ENCODE results near the gene TBC1D22A. TPM values are rescaled to one million over a fixed set of nuclear protein-coding genes. Genes with fewer than 3 reads are reported as not detected.

TBC1D22A gene
- total RNA-seq, 2 experiments from 2014 or later, result 22.3 to 43.9 TPM

DNA sequence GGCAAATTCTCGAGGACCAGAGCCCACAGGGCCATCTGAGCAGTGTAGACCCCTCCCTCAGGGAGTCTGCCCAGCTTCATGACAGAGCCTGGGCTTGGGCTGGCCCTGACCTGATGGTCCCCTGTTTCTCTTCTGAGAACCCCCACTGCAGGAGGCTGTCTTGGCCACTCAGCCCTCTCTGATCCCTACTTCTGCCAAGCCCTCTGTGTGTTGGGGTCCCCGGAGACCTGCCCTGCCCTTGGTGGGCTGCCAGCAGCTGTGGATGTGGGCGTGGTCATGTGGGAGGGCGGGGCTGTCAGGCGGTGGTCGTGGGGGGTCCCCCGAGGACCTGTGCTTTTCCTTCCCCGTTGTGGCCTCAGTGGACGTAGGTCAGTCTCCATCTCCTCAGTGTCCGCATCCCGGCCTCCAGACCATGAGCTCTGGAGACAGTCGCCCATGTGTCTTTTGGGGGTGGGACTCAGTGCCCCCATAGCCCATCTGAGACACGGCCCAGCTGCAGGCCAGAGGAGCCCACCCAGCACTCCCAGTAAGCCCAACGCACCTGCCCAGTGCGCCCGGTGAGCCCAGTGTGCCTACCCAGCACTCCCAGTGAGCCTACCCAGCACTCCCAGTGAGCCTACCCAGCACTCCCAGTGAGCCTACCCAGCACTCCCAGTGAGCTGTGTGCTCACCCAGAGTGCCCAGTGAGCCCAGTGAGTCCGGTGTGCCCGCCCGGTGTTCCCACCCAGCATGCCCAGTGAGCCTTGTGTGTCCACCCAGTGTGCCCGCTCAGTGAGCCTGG, 409.2 kb downstream of the TBC1D22A start:
- H3K27ac ChIP-seq (ENCODE audit: low read depth, low read length, poor library complexity, severe bottlenecking), result no peak overlapping the region
- H3K4me3 ChIP-seq (ENCODE audit: low read depth, low read length, poor library complexity, severe bottlenecking), result no peak overlapping the region
- TF ChIP-seq, protein P1, sequence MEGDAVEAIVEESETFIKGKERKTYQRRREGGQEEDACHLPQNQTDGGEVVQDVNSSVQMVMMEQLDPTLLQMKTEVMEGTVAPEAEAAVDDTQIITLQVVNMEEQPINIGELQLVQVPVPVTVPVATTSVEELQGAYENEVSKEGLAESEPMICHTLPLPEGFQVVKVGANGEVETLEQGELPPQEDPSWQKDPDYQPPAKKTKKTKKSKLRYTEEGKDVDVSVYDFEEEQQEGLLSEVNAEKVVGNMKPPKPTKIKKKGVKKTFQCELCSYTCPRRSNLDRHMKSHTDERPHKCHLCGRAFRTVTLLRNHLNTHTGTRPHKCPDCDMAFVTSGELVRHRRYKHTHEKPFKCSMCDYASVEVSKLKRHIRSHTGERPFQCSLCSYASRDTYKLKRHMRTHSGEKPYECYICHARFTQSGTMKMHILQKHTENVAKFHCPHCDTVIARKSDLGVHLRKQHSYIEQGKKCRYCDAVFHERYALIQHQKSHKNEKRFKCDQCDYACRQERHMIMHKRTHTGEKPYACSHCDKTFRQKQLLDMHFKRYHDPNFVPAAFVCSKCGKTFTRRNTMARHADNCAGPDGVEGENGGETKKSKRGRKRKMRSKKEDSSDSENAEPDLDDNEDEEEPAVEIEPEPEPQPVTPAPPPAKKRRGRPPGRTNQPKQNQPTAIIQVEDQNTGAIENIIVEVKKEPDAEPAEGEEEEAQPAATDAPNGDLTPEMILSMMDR (conservative IDR thresholded peaks at IDR 0.05; ENCODE audit: low read length), result no peak
- no peak for TF ChIP-seq EZH2phosphoT487 (IDR thresholded peaks at IDR 0.05; ENCODE audit: borderline replicate concordance, low read depth, low read length)
- DNase-seq (ENCODE audit: low spot score), result no peak
- H3K36me3 ChIP-seq (ENCODE audit: insufficient read depth, low read length), result peaks cover 7% of the 10 kb centered on the region; the same call in 1 of the 2 replicates
- CTCF ChIA-PET (ENCODE audit: unreplicated experiment), result no interaction called here
- H3K9me2 ChIP-seq (ENCODE audit: insufficient read depth, low read length), result no peaks in the 10 kb centered on the region
- H4K20me1 ChIP-seq (ENCODE audit: insufficient read depth, low read length), result no peaks in the 10 kb centered on the region
- H3K9me3 ChIP-seq (ENCODE audit: low read length), result 0 out of 2 replicates have a peak, but pooled peaks cover 3% of the 10 kb centered on the region
- BruUV-seq (replicated peaks), result no TSS peak
- H3K4me2 ChIP-seq (ENCODE audit: low read length), result no peak overlapping the region
- H3K79me2 ChIP-seq (ENCODE audit: insufficient read depth, low read depth, low read length), result no peaks in the 10 kb centered on the region
- intact Hi-C loops (cut with micrococcal nuclease; ENCODE audit: unreplicated experiment), result no loop called here
- no peak overlapping the region for H2AFZ ChIP-seq (ENCODE audit: low read length)
- H3K4me1 ChIP-seq (ENCODE audit: insufficient read depth, low read length, poor library complexity, severe bottlenecking), result no peaks in the 10 kb centered on the region
- POLR2A ChIA-PET, result no interaction called here

- intact Hi-C loops (cut with micrococcal nuclease; ENCODE audit: unreplicated experiment), result no loop called here
- Histone ChIP-seq H4K20me1 (ENCODE audit: insufficient read depth, low read length) (no peaks in the 10 kb centered on the region), H3K4me1 (ENCODE audit: insufficient read depth, low read length, poor library complexity, severe bottlenecking) (no peaks in the 10 kb centered on the region), H3K4me2 (ENCODE audit: low read length) (no peak overlapping the region), H2AFZ (ENCODE audit: low read length) (no peak overlapping the region), H3K9me3 (ENCODE audit: low read length) (no peaks in the 10 kb centered on the region), H3K36me3 (ENCODE audit: insufficient read depth, low read length) (no peaks in the 10 kb centered on the region), H3K27ac (ENCODE audit: low read depth, low read length, poor library complexity, severe bottlenecking) (no peak overlapping the region), H3K79me2 (ENCODE audit: insufficient read depth, low read depth, low read length) (no peaks in the 10 kb centered on the region), H3K9me2 (ENCODE audit: insufficient read depth, low read length) (no peaks in the 10 kb centered on the region), H3K4me3 (ENCODE audit: low read depth, low read length, poor library complexity, severe bottlenecking) (no peak overlapping the region)
- TF ChIP-seq, protein P1 (conservative IDR thresholded peaks at IDR 0.05; ENCODE audit: low read length), result no peak
- no peak for TF ChIP-seq EZH2phosphoT487 (IDR thresholded peaks at IDR 0.05; ENCODE audit: borderline replicate concordance, low read depth, low read length)
- ChIA-PET POLR2A (no interaction called here), CTCF (ENCODE audit: unreplicated experiment) (no interaction called here)
- no peak for DNase-seq (ENCODE audit: low spot score)
- BruUV-seq (replicated peaks), result no TSS peak
Observed at GRCh38 chr22:47172771-47173534, 410.5 kb downstream of the TBC1D22A start.

Data from OCI-LY7 (cell line).